HEK293T (cell line): ENCODE results near the gene KIF13A.

Experiments
- CTCF ChIA-PET: fragments of 350-600 bp; formaldehyde crosslinking; extraction: SDS; loops from one replicate; lab custom pipeline; 2021; ENCODE audit warnings: antibody characterized with exemption, inconsistent platforms; lab: Yijun Ruan, JAX
- POLR2A ChIA-PET: fragments of 350-600 bp; formaldehyde crosslinking; extraction: SDS; loops from one replicate; lab custom pipeline; 2020; ENCODE audit warnings: antibody characterized with exemption, inconsistent platforms; lab: Yijun Ruan, JAX
- DNase-seq: peaks from one replicate; pipeline ENCODE4 v3.0.0; 2012; ENCODE audit warnings: mixed read lengths; ENCODE audit errors: extremely low spot score
- ARNT ChIP-seq: fragments of 450-650 bp; IDR thresholded peaks from 2 replicates; pipeline ENCODE4 v1.6.1; 2017; ENCODE audit warnings: mild to moderate bottlenecking
- BHLHE40 ChIP-seq: fragments of 450-650 bp; IDR thresholded peaks from 2 replicates; pipeline ENCODE4 v1.6.1; 2016; ENCODE audit warnings: mild to moderate bottlenecking, moderate library complexity, borderline replicate concordance
- CTBP1 ChIP-seq: fragments of 450-650 bp; IDR thresholded peaks from 2 replicates; pipeline ENCODE4 v1.6.1; 2016; ENCODE audit warnings: borderline replicate concordance
- ELF4 ChIP-seq: fragments of 450-650 bp; IDR thresholded peaks from 2 replicates; pipeline ENCODE4 v1.6.1; 2017; ENCODE audit warnings: antibody characterized with exemption
- FOXA1 ChIP-seq: fragments of 450-650 bp; IDR thresholded peaks from 2 replicates; pipeline ENCODE4 v1.6.1; 2016; ENCODE audit warnings: mild to moderate bottlenecking
- FOXK2 ChIP-seq: fragments of 450-650 bp; IDR thresholded peaks from 2 replicates; pipeline ENCODE4 v1.6.1; 2016; ENCODE audit warnings: mild to moderate bottlenecking
- FOXM1 ChIP-seq: fragments of 450-650 bp; IDR thresholded peaks from 2 replicates; pipeline ENCODE4 v1.6.1; 2017; ENCODE audit warnings: mild to moderate bottlenecking, borderline replicate concordance
- HDGF ChIP-seq: fragments of 450-650 bp; IDR thresholded peaks from 2 replicates; pipeline ENCODE4 v1.6.1; 2017; ENCODE audit warnings: antibody characterized with exemption, borderline replicate concordance
- L3MBTL2 ChIP-seq: fragments of 450-650 bp; conservative IDR thresholded peaks from 2 replicates; pipeline ENCODE4 v1.6.1; 2016; ENCODE audit warnings: mild to moderate bottlenecking
- LEF1 ChIP-seq: fragments of 450-650 bp; IDR thresholded peaks from 2 replicates; pipeline ENCODE4 v1.6.1; 2017; ENCODE audit warnings: mild to moderate bottlenecking, borderline replicate concordance
- NFRKB ChIP-seq: fragments of 450-650 bp; IDR thresholded peaks from 2 replicates; pipeline ENCODE4 v1.6.1; 2016; ENCODE audit warnings: mild to moderate bottlenecking, moderate library complexity
- SP1 ChIP-seq: fragments of 450-650 bp; IDR thresholded peaks from 2 replicates; pipeline ENCODE4 v1.6.1; 2017
- SUZ12 ChIP-seq: fragments of 450-650 bp; IDR thresholded peaks from 2 replicates; pipeline ENCODE4 v1.6.1; 2016; ENCODE audit warnings: mild to moderate bottlenecking
- TARDBP ChIP-seq: fragments of 450-650 bp; IDR thresholded peaks from 2 replicates; pipeline ENCODE4 v1.6.1; 2016
- ZNF384 ChIP-seq: fragments of 450-650 bp; IDR thresholded peaks from 2 replicates; pipeline ENCODE4 v1.6.1; 2016
- TF ChIP-seq, protein P1 (sequence below): fragments of 450-650 bp; IDR thresholded peaks from 2 replicates; pipeline ENCODE4 v1.6.1; 2016

KIF13A gene

DNA sequence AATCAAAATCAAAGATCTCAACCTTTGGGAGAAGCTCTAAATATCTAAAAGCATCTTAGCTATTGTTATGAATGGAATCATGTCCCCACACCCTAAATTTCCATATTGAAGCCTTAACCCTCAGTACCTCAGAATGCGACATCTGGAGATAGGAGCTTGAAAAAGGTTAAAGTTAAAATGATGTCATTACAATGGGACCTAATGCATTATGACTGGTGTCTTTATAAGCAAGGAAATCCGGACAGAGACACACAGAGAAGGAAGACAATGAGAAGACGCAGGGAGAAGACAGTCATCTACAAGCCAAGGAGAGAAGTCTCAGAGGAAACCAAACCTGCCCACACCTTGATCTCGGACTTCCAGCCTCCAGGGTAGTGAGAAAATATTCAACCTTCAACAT lies 46.1 kb downstream of the KIF13A start:
- no peak for DNase-seq
- TF ChIP-seq LEF1 = no peak
- no peak for TF ChIP-seq ELF4
- no peak for TF ChIP-seq FOXK2
- no peak for TF ChIP-seq CTBP1
- no peak for TF ChIP-seq ARNT
- TF ChIP-seq SUZ12 = no peak
- TF ChIP-seq BHLHE40 = no peak
- TF ChIP-seq, protein P1, sequence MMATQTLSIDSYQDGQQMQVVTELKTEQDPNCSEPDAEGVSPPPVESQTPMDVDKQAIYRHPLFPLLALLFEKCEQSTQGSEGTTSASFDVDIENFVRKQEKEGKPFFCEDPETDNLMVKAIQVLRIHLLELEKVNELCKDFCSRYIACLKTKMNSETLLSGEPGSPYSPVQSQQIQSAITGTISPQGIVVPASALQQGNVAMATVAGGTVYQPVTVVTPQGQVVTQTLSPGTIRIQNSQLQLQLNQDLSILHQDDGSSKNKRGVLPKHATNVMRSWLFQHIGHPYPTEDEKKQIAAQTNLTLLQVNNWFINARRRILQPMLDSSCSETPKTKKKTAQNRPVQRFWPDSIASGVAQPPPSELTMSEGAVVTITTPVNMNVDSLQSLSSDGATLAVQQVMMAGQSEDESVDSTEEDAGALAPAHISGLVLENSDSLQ = no peak
- TF ChIP-seq TARDBP = no peak
- POLR2A ChIA-PET = no interaction called here
- CTCF ChIA-PET = interaction anchor here (0.7 kb wide), 1 partner anchor 430 kb away, joined by 4 read pairs; no protein-coding TSS in a partner anchor

- CTCF ChIA-PET = no interaction called here
- no peak for DNase-seq
- TF ChIP-seq CTBP1 (no peak), FOXK2 (no peak), FOXA1 (no peak), FOXM1 (no peak), TARDBP (no peak), LEF1 (no peak), L3MBTL2 (no peak)
- POLR2A ChIA-PET = no interaction called here
Observed at GRCh38 chr6:17940151-17940792, 47.2 kb downstream of the KIF13A start.

GRCh38 chr6:17938901-17939300 lies 48.5 kb downstream of the KIF13A start:
- POLR2A ChIA-PET = no interaction called here
- CTCF ChIA-PET = no interaction called here
- TF ChIP-seq SP1 = no peak
- TF ChIP-seq FOXA1 = no peak
- TF ChIP-seq ZNF384 = no peak
- TF ChIP-seq, protein P1 = no peak
- TF ChIP-seq ARNT = no peak
- no peak for TF ChIP-seq L3MBTL2
- TF ChIP-seq SUZ12 = no peak
- no peak for TF ChIP-seq HDGF
- no peak for TF ChIP-seq BHLHE40
- TF ChIP-seq CTBP1 = no peak
- TF ChIP-seq NFRKB = no peak
- TF ChIP-seq LEF1 = no peak
- TF ChIP-seq TARDBP = no peak
- TF ChIP-seq ELF4 = no peak
- TF ChIP-seq FOXK2 = no peak
- TF ChIP-seq FOXM1 = no peak
- DNase-seq = no peak

- TF ChIP-seq, protein P1 = no peak
- TF ChIP-seq L3MBTL2 = no peak
- no peak for TF ChIP-seq TARDBP
- TF ChIP-seq FOXK2 = no peak
- no peak for TF ChIP-seq HDGF
- POLR2A ChIA-PET = interaction anchor here (1.2 kb wide), 1 partner anchor 52 kb away, joined by 5 read pairs; the partner anchor contains the start of gene KIF13A
- CTCF ChIA-PET = interaction anchor here (0.6 to 1.2 kb wide), 3 partner anchors 52 to 713 kb away, joined by 3 to 4 read pairs (median 3); partner anchors contain the start of gene KIF13A
- DNase-seq = no peak
Observed at GRCh38 chr6:17935188-17936149, 52.0 kb downstream of the KIF13A start.

DNA sequence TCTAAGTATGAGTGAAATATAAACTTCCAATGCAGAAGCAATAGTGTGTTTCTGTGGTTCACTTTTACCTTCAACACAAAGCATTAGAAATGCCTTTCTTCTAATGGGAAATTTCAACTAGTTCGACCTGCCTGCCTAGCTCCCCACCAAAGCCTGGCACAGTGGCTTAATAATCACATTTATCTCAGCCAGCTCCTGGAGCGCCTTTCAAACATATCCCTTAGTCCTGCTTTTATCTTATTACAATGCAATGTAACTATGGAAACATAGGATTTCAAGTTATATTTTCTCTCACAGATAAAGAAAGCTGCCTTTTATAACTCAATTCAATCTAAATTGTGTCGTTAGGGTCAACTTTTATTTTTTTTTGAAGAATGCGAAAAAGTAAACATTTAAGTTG lies 53.7 kb downstream of the KIF13A start:
- TF ChIP-seq FOXA1 (no peak), TARDBP (no peak), BHLHE40 (no peak), CTBP1 (no peak), L3MBTL2 (no peak), FOXK2 (no peak), HDGF (no peak), LEF1 (no peak)
- TF ChIP-seq, protein P1 = no peak
- CTCF ChIA-PET = no interaction called here
- POLR2A ChIA-PET = no interaction called here
- DNase-seq = no peak
